DND-41 (cell line): ENCODE data around the gene TOP3B.

Source experiments
- ATAC-seq: fragments of 200-7000 bp; cut with Tn5 transposase; 3 replicates; pipeline ENCODE4 v1.9.1; 2021; ENCODE audit warnings: low read depth; ENCODE audit not compliant: insufficient read depth
- DNase-seq: peaks from one replicate; pipeline ENCODE4 v3.0.0-alpha.2; 2020
- H2AFZ ChIP-seq: 2 replicates; pipeline ENCODE4 v1.6.0; 2012; ENCODE audit warnings: low read depth, low read length
- H3K27ac ChIP-seq: 2 replicates; pipeline ENCODE4 v1.5.1; 2012; ENCODE audit warnings: low read length, inconsistent platforms
- H3K27me3 ChIP-seq: fragments of 200-600 bp; sonication (generic); 2 replicates; pipeline ENCODE4 v1.6.0; 2012; ENCODE audit warnings: low read length, mild to moderate bottlenecking, inconsistent platforms; ENCODE audit not compliant: insufficient read depth, poor library complexity
- H3K36me3 ChIP-seq: 2 replicates; pipeline ENCODE4 v1.5.1; 2012; ENCODE audit warnings: low read length, inconsistent platforms; ENCODE audit not compliant: insufficient read depth
- H3K4me1 ChIP-seq: 2 replicates; pipeline ENCODE4 v1.5.1; 2012; ENCODE audit warnings: mild to moderate bottlenecking, low read length; ENCODE audit not compliant: insufficient read depth
- H3K4me2 ChIP-seq: 2 replicates; pipeline ENCODE4 v1.6.0; 2012; ENCODE audit warnings: mild to moderate bottlenecking, moderate library complexity, low read length, inconsistent platforms; ENCODE audit not compliant: insufficient read depth
- H3K4me3 ChIP-seq, 2 experiments: fragments of 200-600 bp in 1 of 2; shearing (Covaris generic) in 1 of 2; 2 replicates each; pipeline ENCODE4 v1.5.1; 2012 to 2016; ENCODE audit warnings: inconsistent platforms in 2 of 2, low read length in 2 of 2, mild to moderate bottlenecking in 2 of 2, low read depth in 1 of 2, moderate library complexity in 1 of 2
- H3K79me2 ChIP-seq: 2 replicates; pipeline ENCODE4 v1.6.0; 2012; ENCODE audit warnings: low read length, inconsistent platforms; ENCODE audit not compliant: insufficient read depth
- H3K9ac ChIP-seq: 2 replicates; pipeline ENCODE4 v1.6.0; 2012; ENCODE audit warnings: low read depth, mild to moderate bottlenecking, inconsistent platforms, low read length, moderate library complexity
- H3K9me3 ChIP-seq: 2 replicates; pipeline ENCODE4 v1.5.1; 2012; ENCODE audit warnings: low read length, moderate library complexity, mild to moderate bottlenecking, inconsistent platforms; ENCODE audit not compliant: insufficient read depth, severe bottlenecking
- H4K20me1 ChIP-seq: 2 replicates; pipeline ENCODE4 v1.6.0; 2012; ENCODE audit warnings: low read length; ENCODE audit not compliant: insufficient read depth
- EZH2 ChIP-seq: IDR thresholded peaks from 3 replicates; pipeline ENCODE4 v1.6.1; 2012; ENCODE audit warnings: borderline replicate concordance, low read depth, mild to moderate bottlenecking, moderate library complexity, low read length, inconsistent platforms; ENCODE audit not compliant: severe bottlenecking
- TF ChIP-seq, protein P1 (sequence below): IDR thresholded peaks from 2 replicates; pipeline ENCODE4 v1.5.1; 2012; ENCODE audit warnings: borderline replicate concordance, low read length, moderate library complexity, mild to moderate bottlenecking; ENCODE audit not compliant: poor library complexity, severe bottlenecking; ENCODE audit errors: extremely low read depth

TOP3B gene

DNA sequence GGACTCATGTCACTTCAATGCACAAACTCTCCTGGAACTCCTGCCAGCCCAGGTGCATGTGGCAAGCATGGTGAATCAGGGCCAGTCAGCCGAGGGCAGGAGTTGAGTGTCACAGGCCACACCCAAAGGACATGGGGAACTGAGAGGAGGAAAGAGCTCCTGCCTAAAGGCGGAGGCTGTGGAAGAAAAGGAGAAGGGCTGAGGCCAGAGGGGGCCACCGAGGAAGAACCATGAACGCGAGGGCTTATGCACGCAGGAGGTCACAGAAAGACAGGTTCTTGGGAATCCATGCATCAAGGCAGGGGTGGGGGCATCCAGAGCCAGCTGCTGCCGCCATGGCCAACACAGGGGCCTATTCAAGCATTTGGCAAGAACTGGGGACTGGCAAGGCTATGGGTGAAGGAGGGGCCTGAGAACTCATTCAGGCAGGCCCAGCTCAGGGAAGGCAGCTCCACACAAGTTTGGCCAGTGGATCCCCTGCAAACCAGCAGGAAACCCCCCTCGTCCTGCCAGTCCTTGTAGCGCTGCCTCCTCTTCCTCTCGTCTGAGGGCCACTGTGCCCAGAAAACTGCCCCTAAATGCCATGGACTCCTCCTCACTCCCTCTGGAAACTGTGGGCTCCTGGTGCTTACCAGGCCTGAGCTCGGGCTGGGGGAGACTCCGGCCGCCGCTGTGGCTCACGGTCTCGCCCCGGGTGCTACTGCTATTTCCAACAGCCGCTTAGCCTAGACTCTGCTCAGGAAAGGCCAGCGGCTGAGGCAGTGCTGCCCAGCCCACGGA is 45.4 kb downstream of the TOP3B start:
- no peaks in the 10 kb centered on the region for H4K20me1 ChIP-seq
- peak overlapping the region in 1 of 2 experiments; percentile 68; a peak in 2 of 4 replicates for H3K4me3 ChIP-seq
- peaks cover 24% of the 10 kb centered on the region for H3K4me1 ChIP-seq
- TF ChIP-seq, protein P1, sequence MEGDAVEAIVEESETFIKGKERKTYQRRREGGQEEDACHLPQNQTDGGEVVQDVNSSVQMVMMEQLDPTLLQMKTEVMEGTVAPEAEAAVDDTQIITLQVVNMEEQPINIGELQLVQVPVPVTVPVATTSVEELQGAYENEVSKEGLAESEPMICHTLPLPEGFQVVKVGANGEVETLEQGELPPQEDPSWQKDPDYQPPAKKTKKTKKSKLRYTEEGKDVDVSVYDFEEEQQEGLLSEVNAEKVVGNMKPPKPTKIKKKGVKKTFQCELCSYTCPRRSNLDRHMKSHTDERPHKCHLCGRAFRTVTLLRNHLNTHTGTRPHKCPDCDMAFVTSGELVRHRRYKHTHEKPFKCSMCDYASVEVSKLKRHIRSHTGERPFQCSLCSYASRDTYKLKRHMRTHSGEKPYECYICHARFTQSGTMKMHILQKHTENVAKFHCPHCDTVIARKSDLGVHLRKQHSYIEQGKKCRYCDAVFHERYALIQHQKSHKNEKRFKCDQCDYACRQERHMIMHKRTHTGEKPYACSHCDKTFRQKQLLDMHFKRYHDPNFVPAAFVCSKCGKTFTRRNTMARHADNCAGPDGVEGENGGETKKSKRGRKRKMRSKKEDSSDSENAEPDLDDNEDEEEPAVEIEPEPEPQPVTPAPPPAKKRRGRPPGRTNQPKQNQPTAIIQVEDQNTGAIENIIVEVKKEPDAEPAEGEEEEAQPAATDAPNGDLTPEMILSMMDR: no peak
- TF ChIP-seq EZH2: no peak
- H3K79me2 ChIP-seq: no peaks in the 10 kb centered on the region
- H2AFZ ChIP-seq: peak overlapping the region; percentile 97
- DNase-seq (no peak), ATAC-seq (no peak)
- H3K9me3 ChIP-seq: no peaks in the 10 kb centered on the region
- no peaks in the 10 kb centered on the region for H3K27me3 ChIP-seq
- peak overlapping the region; percentile 66 for H3K9ac ChIP-seq
- peaks cover 37% of the 10 kb centered on the region for H3K36me3 ChIP-seq
- peak overlapping the region; percentile 83 for H3K27ac ChIP-seq
- peak overlapping the region; percentile 91 for H3K4me2 ChIP-seq

DNA sequence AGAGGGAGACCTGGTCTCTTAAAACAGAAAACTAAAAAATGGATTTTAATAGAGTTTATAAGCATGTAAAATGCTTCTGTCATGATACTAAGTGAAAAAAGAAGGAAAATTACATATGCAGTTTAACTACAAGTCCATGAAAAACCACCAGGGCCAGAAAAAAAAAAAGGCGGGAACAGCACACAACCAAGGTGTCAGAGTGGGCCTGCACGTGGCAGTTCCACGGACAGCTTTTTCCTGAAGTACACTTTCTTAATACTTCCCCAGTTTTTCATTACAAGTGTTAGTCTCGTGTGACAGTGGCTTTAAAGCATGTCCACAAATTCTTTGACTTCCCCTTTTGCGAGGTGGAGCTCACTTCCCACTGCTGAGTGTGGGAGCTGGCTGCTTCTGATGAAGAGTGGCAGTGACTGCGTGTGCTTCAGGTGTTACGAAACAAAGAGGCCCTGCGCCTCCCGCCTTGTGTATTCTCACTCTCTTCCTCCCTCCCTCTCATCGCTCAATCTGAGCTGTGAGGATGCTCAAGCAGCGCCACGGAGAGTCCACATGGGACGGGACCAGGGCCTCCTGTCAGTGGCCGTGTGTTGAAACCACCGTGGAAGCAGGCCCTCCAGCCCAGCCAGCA is 46.3 kb downstream of the TOP3B start:
- ATAC-seq (no peak), DNase-seq (no peak)
- no peak overlapping the region for H2AFZ ChIP-seq
- peaks cover 24% of the 10 kb centered on the region for H3K4me1 ChIP-seq
- no peak overlapping the region for H3K4me2 ChIP-seq
- TF ChIP-seq EZH2: no peak
- TF ChIP-seq, protein P1: no peak
- H3K9me3 ChIP-seq: no peaks in the 10 kb centered on the region
- no peak overlapping the region for H3K27ac ChIP-seq
- H3K36me3 ChIP-seq: peaks cover 40% of the 10 kb centered on the region
- H4K20me1 ChIP-seq: no peaks in the 10 kb centered on the region
- no peaks in the 10 kb centered on the region for H3K79me2 ChIP-seq
- H3K9ac ChIP-seq: no peak overlapping the region
- H3K4me3 ChIP-seq: no peak overlapping the region
- H3K27me3 ChIP-seq: no peaks in the 10 kb centered on the region

DNA sequence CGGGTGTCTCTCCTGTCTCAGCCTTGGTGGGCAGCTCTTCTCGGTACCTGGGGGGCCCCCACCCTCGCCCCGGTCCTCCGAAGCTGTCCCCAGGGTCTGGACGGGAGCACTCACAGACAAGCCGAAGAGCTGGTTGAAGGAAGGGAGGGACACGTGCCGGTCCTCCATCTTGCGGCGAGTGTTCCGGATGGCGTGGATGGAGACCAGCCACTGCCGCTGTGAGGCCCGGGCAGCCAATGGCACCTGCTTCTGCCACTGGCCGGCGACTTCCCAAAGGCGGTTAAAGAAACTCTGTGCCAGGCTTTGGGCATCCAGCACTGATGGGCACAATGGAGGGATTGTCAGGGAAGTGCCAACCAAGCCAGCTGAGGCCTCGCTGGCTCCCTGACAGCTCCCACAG is 48.7 kb downstream of the TOP3B start:
- TF ChIP-seq, protein P1: no peak
- no peak for TF ChIP-seq EZH2
- no peak overlapping the region for H3K9ac ChIP-seq
- no peak overlapping the region for H3K4me3 ChIP-seq
- peaks cover 20% of the 10 kb centered on the region for H3K4me1 ChIP-seq
- no peaks in the 10 kb centered on the region for H4K20me1 ChIP-seq
- no peaks in the 10 kb centered on the region for H3K27me3 ChIP-seq
- H3K9me3 ChIP-seq: no peaks in the 10 kb centered on the region
- no peak overlapping the region for H3K27ac ChIP-seq
- peaks cover 60% of the 10 kb centered on the region for H3K36me3 ChIP-seq
- H3K4me2 ChIP-seq: no peak overlapping the region
- ATAC-seq: no peak
- H2AFZ ChIP-seq: no peak overlapping the region
- no peak for DNase-seq
- no peaks in the 10 kb centered on the region for H3K79me2 ChIP-seq
